GM18873 (cell line): ENCODE measurements around the gene ISL1.

Experiments used
- ATAC-seq: cut with Tn5 transposase; IDR thresholded peaks from one replicate; pipeline ENCODE4 v1.9.1; 2021; ENCODE audit warnings: mild to moderate bottlenecking, moderate library complexity, moderate number of reproducible peaks; ENCODE audit not compliant: unreplicated experiment, low FRiP score

ISL1 gene

DNA sequence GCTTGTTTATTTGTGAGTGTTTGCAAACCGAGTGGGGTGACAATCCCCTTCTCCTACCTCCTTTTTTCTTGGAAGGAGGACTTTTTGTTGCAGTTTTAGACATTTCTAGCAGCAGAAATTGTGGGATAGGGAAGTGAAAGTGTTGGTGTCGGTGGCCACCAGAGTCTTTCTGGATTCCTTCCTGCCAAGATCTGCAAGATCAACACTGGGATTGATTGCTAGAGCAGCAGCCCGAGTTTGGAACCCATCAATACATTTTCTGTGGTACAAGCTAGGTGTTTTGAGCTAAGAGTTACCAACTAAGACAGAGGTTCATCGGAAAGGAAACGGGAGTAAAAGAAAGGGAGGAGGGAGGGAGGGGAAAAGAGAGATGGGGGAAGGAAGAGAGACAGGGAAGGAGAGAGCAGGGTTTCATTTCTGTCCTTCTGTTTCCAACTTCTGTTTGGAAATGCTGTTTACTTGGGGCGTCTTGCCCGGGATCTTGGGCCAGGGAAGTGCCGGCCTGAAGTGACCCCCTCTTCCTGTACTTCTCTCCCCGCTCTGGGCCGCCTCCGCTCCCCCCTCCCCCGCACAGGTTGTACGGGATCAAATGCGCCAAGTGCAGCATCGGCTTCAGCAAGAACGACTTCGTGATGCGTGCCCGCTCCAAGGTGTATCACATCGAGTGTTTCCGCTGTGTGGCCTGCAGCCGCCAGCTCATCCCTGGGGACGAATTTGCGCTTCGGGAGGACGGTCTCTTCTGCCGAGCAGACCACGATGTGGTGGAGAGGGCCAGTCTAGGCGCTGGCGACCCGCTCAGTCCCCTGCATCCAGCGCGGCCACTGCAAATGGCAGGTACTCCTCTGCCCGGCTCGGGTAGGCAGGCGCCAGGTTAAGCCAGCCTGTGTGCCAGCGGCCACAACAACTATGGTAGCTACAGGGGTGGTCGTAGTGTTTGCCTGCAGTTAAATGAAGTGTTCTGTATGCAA, 4.0 kb downstream of the ISL1 start:
- ATAC-seq: no peak

DNA sequence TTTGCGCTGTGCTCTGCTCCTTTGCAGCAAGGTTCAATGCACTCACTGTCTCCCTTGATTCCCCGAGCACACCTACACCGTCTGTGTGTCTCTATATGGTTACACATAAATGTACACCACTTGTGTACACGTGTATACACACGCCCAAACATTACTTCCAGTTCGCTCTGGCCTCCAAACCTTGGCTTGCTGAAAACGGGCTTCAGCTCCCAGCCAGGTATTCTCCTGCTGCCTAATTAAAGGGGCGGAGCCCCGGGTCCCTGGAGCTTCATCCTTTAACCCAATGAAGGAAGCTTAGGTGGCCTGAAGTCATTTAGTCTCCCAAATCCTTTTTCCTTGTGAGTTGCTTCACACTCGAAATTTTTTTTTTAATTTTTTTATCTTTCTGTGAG, 4.6 kb downstream of the ISL1 start:
- no peak for ATAC-seq

DNA sequence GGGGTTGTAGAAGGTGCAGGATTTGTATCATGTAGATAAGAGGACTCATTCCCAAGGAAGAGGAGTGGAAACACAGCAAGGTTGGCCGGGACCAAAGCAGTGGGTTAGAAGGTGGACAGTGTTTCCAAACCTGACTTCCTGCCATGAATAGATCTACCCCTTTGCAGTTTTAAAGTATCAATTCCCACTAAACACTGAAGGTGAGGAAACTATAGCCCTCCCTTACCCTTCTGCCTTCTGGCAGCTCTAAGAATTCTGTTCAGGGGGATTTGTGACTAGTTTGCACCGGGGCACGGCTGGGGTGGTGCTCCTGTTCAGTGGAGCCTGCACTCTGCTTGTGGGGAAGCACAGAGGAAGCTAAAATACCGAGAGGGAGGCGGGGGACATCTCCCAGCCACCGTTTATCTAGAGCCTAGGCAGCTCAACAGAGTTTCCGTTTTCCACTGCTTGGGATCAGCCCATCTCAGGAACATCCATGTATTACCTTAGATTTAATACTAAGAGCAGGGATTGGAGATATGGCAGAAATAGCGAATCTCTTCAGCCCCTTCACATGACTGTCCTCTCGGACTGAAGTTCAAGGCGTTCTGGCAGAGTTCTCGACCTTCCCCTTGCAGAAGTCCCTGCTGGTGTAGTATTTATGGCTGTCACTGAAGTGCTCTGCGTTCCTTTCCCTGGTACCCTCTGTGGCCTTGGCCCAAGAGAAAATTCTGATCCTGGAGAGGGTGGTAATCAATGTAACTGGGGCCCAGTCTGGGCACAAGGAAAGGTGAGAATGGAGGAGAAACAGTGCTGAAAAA, 5.4 kb downstream of the ISL1 start:
- no peak for ATAC-seq

DNA sequence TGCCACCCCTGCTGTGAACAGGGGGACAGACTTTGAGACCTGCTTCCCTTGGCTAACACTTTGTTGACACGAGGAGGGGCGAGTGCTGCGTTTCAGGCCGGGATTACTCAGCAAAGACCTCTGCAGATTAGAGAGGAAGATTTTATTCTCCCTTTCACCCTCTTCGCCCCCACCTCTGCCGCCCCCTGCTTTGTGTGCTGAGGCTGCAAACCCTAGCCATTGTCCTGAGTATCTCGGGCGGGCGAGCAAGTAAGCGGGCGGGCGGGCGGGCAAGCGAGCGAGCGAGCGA, 6.0 kb downstream of the ISL1 start:
- no peak for ATAC-seq

DNA sequence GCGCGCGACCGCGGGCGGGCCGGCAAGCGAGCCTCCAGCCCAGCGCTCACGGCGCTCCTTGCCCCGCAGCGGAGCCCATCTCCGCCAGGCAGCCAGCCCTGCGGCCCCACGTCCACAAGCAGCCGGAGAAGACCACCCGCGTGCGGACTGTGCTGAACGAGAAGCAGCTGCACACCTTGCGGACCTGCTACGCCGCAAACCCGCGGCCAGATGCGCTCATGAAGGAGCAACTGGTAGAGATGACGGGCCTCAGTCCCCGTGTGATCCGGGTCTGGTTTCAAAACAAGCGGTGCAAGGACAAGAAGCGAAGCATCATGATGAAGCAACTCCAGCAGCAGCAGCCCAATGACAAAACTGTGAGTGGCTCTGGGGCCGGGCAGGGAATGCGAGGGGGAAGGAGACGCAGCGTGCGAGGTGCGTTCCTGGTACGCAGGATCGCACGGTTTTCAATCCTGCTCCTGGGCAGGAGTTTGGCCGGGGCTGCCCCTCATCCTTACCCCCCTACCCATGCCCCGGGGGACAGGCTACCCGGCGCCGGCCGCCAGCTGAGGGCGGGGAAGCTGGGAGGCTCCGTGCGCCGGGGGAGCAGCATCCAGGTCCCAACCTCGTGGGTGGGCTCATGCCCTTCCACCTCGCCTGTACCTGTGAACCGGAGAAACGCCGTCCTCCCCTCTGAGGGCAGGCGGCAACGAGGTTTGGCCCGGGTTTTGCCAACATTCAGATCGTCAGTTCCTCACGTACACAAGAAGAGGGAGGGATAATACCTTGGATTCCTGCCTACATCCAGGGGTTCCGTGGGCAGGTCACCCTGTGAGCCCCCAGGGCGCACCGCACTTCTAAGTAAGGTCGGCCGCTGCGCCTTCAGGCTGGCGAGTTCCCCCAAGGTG, 6.6 kb downstream of the ISL1 start:
- no peak for ATAC-seq

DNA sequence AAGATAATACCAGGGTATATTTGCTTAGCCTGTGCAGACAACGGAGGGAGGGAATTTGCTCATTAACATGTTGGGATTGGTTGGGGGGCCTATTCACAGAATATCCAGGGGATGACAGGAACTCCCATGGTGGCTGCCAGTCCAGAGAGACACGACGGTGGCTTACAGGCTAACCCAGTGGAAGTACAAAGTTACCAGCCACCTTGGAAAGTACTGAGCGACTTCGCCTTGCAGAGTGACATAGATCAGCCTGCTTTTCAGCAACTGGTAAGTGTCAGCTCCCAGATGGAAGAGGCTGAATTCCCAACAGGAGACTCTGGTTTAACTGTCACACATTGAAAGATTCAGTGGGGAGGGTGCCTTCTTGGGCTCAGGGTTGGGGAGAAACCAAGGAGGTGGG, 7.9 kb downstream of the ISL1 start:
- no peak for ATAC-seq

DNA sequence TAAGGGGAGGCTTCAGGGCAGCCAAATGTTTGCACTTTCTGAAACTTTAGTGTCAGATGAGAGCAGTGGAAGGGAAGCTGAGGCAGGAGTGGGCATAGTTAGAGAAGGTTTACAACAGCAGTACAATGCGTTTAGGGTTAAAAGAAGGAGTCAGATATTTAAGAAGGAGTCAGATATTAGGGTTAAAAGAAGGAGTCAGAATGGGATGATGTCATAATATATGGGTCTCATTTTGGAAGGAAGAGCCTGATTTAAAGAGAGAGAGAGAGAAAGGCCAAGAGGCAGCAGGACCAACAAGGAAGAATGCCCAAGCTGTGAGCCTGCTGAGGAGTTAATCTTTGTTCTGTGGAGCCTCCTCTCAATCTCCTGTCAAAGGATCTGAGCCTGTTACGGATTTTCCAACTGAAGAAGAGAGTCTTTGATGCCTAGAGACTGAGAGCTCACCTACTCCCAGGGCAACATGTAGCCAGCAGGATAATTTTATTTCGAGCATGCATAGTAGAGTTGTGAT, 9.5 kb downstream of the ISL1 start:
- ATAC-seq: no peak

DNA sequence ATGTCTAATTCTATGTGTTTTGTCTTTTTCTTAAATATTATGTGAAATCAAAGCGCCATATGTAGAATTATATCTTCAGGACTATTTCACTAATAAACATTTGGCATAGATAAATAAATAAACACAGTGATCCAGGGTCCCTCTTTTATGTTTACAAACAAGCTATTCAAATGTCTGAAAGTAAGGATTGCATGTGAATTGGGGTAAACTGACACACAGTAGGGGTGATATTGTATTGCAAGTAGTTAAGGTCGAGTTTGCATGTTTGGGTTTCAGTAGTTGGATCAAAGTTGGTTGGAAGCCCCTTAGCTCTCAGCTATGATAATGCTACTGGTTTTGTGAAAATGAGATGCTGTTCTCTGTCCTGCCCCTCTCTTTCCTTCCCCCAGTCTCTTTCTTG, 11.4 kb downstream of the ISL1 start:
- ATAC-seq: no peak

DNA sequence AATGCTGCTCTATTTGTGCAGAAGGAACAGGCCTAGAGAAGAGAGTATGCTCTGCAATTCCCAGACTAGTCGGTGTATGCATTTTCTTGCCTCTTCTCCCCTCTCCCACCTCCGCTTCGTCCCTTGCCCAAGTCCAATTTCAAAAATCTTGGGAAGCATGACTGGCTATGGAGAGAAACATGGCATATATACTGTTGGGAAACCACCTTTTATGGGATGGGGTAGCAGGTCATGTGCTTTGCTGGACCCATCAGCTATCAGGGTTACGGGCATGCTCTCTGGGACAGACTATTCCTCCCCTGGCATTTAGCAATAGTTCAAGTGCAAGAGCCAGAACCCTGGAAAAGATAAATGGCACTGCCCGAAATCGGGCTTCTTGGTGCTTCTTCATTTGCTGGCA, 12.0 kb downstream of the ISL1 start:
- no peak for ATAC-seq

DNA sequence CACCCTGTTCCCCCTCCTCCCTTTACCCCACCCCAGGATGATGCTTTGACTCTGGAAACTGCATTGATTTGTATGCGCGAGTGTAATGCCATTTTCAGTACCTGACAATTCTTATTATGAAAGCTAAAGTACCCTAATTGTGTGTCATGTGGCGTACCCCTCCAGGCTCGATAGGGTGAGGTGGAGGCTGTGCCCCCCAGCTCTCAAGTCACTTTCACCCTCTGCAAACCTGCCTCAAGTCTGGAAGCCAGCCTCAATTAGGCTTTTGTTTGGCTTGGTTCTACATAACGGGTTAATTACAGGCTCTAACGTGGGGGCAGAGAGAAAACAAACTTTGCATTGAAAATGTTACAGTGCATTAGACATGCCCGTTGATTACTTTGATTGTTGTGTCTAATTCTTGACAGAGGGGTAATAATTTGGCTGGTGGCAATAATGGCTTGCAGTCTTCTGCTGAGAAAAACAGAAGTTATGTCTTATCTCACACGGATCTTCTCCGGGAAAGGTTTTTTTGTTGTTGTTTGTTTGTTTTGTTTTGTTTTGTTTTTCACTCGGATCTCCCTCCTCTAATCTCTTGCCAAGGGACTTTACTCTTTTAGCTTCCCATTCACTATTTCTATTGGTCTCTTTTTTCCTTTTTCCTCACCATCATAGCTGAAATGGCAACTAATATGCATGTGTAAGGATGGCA, 12.6 kb downstream of the ISL1 start:
- no peak for ATAC-seq

DNA sequence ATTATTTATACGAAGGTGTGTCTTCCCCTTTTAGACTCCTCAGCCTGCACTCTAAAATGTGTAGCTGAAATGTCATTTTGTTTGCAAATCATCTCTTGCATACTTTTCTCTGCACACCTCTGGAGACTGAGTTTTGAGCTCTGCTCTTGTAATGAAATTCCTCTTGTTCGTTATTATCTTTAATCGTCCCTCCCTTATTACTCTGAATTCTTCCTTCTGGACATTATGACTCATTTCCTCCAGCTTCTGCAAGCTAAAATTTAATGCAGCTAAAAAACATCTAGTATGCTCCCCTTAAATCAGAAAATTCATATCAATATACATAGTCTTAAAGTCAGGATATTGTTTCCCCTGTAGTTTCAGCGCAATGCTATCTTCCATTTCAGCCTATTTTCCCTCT, 13.5 kb downstream of the ISL1 start:
- no peak for ATAC-seq

DNA sequence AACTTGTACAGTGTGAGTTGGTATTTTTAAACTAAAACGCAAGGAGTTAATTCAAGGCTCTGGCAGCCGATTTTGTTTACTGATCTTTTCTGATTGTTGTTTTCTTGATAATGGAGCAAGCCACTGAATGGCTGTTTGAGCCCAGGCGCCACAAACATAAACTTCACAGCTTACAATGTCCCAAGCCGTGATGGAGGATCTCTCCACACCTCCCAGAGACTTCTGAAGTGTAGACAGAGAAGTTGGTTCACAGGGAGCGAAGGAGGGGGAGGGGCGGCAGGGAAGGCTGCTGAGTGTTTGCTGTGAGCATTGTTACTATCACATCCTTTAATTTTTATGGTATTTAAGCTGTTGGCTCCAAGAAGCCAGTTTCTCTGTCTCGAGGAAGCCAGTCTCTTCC, 14.7 kb downstream of the ISL1 start:
- ATAC-seq: no peak

DNA sequence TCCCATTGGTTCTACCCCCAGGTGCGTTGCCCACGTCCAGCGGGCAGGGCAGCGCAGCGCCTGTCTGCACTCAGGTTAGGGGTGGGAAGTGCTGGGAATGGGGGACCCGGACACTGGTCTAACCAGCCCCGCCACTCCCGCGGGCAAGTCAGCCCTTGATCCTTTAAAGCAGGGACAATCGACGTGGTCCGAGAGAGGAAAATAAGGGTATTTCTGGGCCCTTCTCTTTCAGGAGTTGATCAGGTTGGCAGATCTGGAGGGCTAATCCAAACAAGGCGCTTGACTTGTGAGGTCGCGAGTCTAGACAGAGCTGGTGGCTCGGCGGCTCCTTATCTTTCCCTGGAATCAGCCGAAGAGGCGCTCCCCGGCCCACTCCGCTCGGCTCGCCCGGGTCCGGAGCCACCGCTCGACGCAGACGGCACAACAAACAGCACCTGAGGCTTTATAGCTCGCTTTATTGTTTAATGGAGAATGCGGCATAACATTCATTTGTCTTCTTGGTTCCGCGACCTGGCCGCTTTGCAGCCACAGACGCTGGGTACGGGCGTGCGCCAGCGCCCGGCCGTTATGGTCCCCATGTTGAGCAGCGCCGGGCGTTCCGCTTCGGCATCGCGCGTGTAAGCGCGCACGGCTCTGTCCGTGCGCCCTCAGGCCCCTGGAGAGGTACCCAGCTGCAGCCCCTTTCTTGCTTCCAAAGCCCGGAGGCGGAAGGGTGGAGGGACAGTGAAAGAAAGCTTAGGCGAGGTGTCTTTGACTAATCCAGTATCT, 15.8 kb downstream of the ISL1 start:
- ATAC-seq: no peak

DNA sequence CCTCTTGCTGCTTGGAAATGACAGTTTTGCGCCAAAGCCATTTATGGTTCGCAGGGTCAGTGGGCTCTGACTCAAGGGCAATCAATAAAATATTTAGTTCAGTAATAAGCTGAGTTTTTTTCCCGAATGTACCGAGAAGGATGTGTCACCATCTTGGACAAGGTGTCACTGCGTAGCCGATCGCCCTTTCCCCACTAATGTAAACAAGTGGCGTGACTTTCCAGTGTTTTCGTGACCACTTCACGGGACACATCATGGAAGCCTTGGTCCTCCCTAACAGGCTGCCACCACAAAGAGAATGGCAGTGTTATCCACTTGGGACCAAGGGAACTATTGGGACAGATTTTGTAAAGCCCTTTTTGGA, 16.4 kb downstream of the ISL1 start:
- no peak for ATAC-seq

DNA sequence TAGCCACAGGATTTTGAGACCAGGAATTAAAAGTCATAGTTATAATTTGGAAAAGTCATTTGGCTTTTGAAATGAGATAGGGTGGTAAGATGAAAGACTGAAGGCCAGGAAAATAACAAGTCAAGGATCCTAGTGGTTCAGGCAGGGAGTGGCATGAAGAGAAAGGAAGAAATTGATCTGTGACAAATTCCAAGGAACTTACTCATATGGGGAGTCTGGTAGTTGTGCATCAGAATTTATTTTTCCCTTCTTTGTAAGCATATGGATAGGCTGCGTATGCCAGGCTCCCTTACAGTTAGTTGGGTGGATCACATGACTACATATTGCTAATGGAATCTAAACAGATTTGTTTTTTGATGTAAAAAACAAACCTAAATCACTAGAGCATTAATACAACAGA, 21.0 kb downstream of the ISL1 start:
- no peak for ATAC-seq

DNA sequence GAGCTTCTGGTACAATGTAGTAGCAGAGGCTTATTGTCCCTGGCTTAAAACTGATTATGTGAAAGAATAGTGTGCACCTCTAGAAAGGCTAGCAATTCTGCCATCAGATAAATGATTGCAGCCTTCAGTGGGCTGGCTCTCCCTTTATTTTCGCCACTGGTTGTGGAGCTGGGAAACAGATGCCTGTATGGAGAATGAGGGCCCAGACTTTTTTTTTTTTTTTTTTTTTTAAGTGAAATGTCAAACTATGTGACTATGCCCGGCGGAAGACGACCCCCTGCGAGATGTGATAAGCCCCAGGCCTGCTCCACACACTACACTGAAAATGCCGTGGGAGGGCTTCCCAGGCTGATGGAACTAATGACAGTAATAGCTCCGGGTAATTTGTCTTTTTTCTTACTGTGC, 28.7 kb downstream of the ISL1 start:
- ATAC-seq: no peak

DNA sequence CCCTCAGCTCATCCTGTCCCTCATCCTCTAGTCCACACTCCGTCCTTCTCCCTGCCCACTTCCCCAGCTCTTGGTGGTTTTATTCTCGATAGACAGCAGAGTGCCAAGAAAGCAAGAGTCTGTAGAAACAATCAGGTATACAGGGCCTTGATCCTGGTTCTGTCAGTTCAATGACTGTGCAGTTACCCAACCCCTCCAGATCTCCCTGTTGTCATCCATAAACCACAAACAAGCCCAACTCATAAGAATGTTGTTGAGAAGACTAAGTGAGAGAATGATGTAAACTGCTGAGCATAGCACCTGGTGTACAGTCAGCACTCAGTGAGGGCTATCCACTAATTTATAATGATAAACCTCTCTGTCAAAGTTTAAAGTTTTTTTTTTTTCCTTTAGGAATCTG, 31.3 kb downstream of the ISL1 start:
- ATAC-seq: no peak

DNA sequence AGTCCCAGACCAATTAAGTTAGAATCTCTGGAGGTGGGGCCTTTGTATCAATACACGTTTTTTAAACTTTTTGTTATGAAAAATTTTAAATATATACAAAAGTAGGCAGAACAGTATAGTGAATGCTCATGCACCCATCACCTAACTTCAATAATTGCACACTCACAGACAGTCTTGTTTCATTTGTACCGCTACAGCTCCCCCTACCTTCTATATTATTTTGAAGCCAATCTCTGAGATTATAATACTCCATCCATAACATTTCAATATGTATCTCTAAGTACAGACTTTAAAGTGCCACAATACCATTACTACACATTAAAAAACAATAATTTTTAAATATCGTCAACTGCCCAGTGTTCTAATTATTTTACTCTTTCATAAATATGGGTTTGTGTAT, 32.9 kb downstream of the ISL1 start:
- no peak for ATAC-seq

DNA sequence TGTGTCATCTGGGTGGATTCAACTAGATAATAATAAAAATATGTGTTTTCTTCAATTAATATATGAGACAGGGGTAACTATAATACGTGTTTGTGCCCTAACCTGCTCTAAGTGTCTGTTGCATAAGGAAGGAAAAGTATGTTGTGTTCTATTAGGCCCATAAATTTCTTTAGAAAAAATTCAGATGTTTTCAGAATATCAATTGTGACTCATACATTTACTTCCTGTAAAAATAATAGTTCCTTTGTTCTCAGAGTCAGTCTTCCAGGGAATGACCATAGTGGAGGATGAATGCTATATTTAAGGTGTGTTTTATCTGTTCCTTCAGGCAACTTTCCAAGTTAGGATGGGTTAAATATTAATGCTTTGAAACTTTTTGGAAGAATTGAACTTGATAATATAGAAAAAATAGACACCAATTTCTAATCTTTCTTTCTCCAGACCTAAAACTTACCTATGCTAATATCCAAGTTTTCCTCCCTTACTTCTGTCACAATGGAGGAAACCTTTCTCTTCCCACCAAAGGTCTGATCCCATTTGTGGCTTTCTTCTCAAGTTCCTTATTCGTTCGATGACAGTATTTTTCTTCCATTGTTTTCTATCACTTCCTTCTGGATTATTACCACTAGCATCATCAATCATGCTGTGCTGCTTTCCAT, 49.9 kb downstream of the ISL1 start:
- no peak for ATAC-seq
